Activated T-cell treated with anti-CD3 and anti-CD28 coated beads for 48 hours (primary cell): Measurements from ENCODE around the gene HBQ1.
"Not testable (repeated sequence)": the region's sequence is repeated elsewhere in the genome, so short reads cannot be mapped to it uniquely, and the experiment has no call there.

ENCODE experiments used
- DNase-seq: peaks from one replicate; pipeline ENCODE4 v3.0.0-alpha.2; 2020; ENCODE audit warnings: low read depth

The HBQ1 gene

GRCh38 chr16:180101-180675 is at the start of gene HBQ1:
Gene HBQ1 (plus strand): TSS chr16:180459. CDS start chr16:180487, 28 bp downstream.
- DNase-seq = peak; percentile 49

- no peak for DNase-seq
These were observed 49.6 kb upstream of the HBQ1 start for GRCh38 chr16:130533-131173.

GRCh38 chr16:132120-132519 is 48.1 kb upstream of the HBQ1 start:
- DNase-seq = no peak

GRCh38 chr16:133716-134115 is 46.5 kb upstream of the HBQ1 start:
- no peak for DNase-seq

- peak; percentile 13 for DNase-seq
These were observed 42.2 kb upstream of the HBQ1 start for GRCh38 chr16:138049-138417.

GRCh38 chr16:140175-140857 is 39.9 kb upstream of the HBQ1 start:
- no peak for DNase-seq

GRCh38 chr16:142405-142967 is 37.8 kb upstream of the HBQ1 start:
- DNase-seq = no peak

GRCh38 chr16:143047-143446 is 37.2 kb upstream of the HBQ1 start:
- DNase-seq = no peak

GRCh38 chr16:143456-143855 is 36.8 kb upstream of the HBQ1 start:
- DNase-seq = no peak

GRCh38 chr16:144797-145252 is 35.4 kb upstream of the HBQ1 start:
- DNase-seq = no peak

- DNase-seq = no peak
These were observed 33.6 kb upstream of the HBQ1 start for GRCh38 chr16:146646-147045.

GRCh38 chr16:149024-149660 is 31.1 kb upstream of the HBQ1 start:
- no peak for DNase-seq

- no peak for DNase-seq
These were observed 27.8 kb upstream of the HBQ1 start, which contains the start of gene HBZ for GRCh38 chr16:152141-153128. Gene HBZ (plus strand): TSS chr16:152644. CDS start chr16:152910, 266 bp downstream.

GRCh38 chr16:153129-153521 is 27.1 kb upstream of the HBQ1 start:
- DNase-seq = not testable (repeated sequence)

GRCh38 chr16:153550-154216 is 26.6 kb upstream of the HBQ1 start:
- not testable (repeated sequence) for DNase-seq

GRCh38 chr16:154217-155030 is 25.8 kb upstream of the HBQ1 start:
- DNase-seq = no peak

GRCh38 chr16:155031-155398 is 25.2 kb upstream of the HBQ1 start:
- DNase-seq = no peak

- no peak for DNase-seq
These were observed 21.0 kb upstream of the HBQ1 start for GRCh38 chr16:159136-159849.

- DNase-seq = not testable (repeated sequence)
These were observed 20.0 kb upstream of the HBQ1 start for GRCh38 chr16:160242-160641.
